Activated CD8-positive, alpha-beta T cell treated with anti-CD3 and anti-CD28 coated beads for 36 hours (primary cell): ENCODE results near the gene MRPL49. TPM values are rescaled to one million over a fixed set of nuclear protein-coding genes. Genes with fewer than 3 reads are reported as not detected.

Source experiments
- ATAC-seq: fragments of 200-7000 bp; cut with Tn5 transposase; one replicate; pipeline ENCODE4 v1.10.0; 2021; ENCODE audit warnings: mild to moderate bottlenecking, moderate library complexity
- CTCF ChIA-PET: fragments of 350-600 bp; sonication (Branson Sonifier 250); formaldehyde crosslinking; loops from one replicate; lab custom pipeline; 2021; ENCODE audit warnings: antibody characterized with exemption; lab: Charles Lee
- POLR2A ChIA-PET: fragments of 350-600 bp; sonication (Branson Sonifier 250); formaldehyde crosslinking; loops from one replicate; lab custom pipeline; 2021; ENCODE audit warnings: antibody characterized with exemption; lab: Charles Lee
- DNase-seq: peaks from one replicate; pipeline ENCODE4 v3.0.0-alpha.2; 2020
- H3K27ac Mint-ChIP-seq: one replicate; pipeline ENCODE4 v1.8.0; 2021; ENCODE audit warnings: mild to moderate bottlenecking, mixed read lengths
- H3K27me3 Mint-ChIP-seq: one replicate; pipeline ENCODE4 v1.8.0; 2021; ENCODE audit warnings: mixed read lengths
- H3K36me3 Mint-ChIP-seq: one replicate; pipeline ENCODE4 v1.8.0; 2021; ENCODE audit warnings: low read depth, mixed read lengths
- H3K4me1 Mint-ChIP-seq: one replicate; pipeline ENCODE4 v1.8.0; 2021; ENCODE audit warnings: low read depth, mixed read lengths
- H3K4me3 Mint-ChIP-seq: one replicate; pipeline ENCODE4 v1.8.0; 2021; ENCODE audit warnings: mild to moderate bottlenecking, moderate library complexity, mixed read lengths
- H3K9me3 Mint-ChIP-seq: one replicate; pipeline ENCODE4 v1.8.0; 2021; ENCODE audit warnings: mixed read lengths
- intact Hi-C: fragments of 100-400 bp; cut with micrococcal nuclease; formaldehyde crosslinking; loops from one replicate; pipeline ENCODE4 v1.10.0; 2022
- total RNA-seq, 2 experiments: library from RNA; stranded (reverse); gene quantifications; one replicate each; pipeline ENCODE4 v1.2.3, GENCODE V29; 2021
- TF ChIP-seq, protein P1 (sequence below): fragments of 200-600 bp; IDR thresholded peaks from one replicate; pipeline ENCODE4 v1.8.0; 2022; ENCODE audit warnings: antibody characterized with exemption, mild to moderate bottlenecking

Gene MRPL49
- total RNA-seq, 2 experiments from 2014 or later, result 48.7 to 53.4 TPM

DNA sequence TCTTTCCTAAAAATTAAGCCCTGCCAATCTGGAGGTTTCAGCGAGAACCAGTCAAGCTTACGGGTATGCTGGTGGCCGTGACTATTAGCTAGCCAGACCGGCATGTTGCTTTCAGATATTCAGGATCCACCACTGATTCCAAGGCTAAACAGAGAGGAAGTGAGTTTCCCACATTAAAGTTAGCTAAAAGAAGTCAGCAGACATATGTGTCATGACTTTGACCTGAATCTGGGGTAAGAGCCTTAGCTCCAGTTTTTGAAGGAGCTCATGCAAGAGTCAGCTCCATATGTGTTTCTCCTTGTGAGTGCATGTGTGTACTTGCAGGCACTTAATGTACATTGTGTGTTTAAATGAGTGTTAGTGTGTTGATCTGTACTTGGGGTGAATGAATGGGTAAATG lies 36.7 kb upstream of the MRPL49 start:
- peak overlapping the region; percentile 98 for H3K27ac Mint-ChIP-seq

DNA sequence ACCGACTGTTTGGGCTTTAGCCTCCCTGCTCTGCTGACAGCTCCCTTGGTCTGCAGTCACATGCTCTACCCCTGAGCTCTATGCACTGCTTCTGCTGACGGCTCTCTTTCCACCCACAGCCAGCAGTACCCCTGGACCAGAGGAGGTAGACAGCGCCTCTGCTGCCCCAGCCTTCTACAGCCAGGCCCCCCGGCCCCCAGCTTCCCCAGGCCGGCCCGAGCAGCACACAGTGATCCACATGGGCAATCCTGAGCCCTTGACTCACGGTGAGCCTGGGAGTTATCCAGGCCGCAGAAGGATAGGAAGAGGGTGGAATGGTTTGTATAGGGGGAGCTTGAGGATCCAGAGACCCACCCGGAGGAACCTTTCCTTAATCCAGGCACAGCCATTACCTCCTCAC lies 35.3 kb upstream of the MRPL49 start:
- Mint-ChIP-seq H3K4me1 (peaks cover 23% of the 10 kb centered on the region), H3K27me3 (no peaks in the 10 kb centered on the region), H3K9me3 (no peaks in the 10 kb centered on the region), H3K4me3 (no peak overlapping the region), H3K36me3 (peaks cover 31% of the 10 kb centered on the region), H3K27ac (no peak overlapping the region)
- TF ChIP-seq, protein P1, sequence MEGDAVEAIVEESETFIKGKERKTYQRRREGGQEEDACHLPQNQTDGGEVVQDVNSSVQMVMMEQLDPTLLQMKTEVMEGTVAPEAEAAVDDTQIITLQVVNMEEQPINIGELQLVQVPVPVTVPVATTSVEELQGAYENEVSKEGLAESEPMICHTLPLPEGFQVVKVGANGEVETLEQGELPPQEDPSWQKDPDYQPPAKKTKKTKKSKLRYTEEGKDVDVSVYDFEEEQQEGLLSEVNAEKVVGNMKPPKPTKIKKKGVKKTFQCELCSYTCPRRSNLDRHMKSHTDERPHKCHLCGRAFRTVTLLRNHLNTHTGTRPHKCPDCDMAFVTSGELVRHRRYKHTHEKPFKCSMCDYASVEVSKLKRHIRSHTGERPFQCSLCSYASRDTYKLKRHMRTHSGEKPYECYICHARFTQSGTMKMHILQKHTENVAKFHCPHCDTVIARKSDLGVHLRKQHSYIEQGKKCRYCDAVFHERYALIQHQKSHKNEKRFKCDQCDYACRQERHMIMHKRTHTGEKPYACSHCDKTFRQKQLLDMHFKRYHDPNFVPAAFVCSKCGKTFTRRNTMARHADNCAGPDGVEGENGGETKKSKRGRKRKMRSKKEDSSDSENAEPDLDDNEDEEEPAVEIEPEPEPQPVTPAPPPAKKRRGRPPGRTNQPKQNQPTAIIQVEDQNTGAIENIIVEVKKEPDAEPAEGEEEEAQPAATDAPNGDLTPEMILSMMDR, result no peak
- ATAC-seq, result no peak
- POLR2A ChIA-PET, result interaction anchor here (1.1 to 20.0 kb wide), 4 partner anchors 9 to 323 kb away, joined by 3 to 294 read pairs (median 15); partner anchors contain the start of genes FAU, MRPL49, TM7SF2 and VPS51
- CTCF ChIA-PET, result no interaction called here
- intact Hi-C loops, result no loop called here
- no peak for DNase-seq

More for the DNA sequence above, 36.7 kb upstream of the MRPL49 start:
- CTCF ChIA-PET, result interaction anchor here (1.6 kb wide), 1 partner anchor 25 kb away, joined by 7 read pairs; no protein-coding TSS in a partner anchor
- POLR2A ChIA-PET, result interaction anchor here (0.9 to 3.5 kb wide), 3 partner anchors 10 to 71 kb away, joined by 3 to 24 read pairs (median 4); partner anchors contain the start of genes ARL2 and VPS51
- DNase-seq (no peak), ATAC-seq (no peak)
- Mint-ChIP-seq H3K36me3 (peaks cover 42% of the 10 kb centered on the region), H3K4me1 (peaks cover 29% of the 10 kb centered on the region), H3K27me3 (no peaks in the 10 kb centered on the region), H3K9me3 (no peaks in the 10 kb centered on the region), H3K4me3 (peak overlapping the region; percentile 99)
- intact Hi-C loops, result no loop called here
- TF ChIP-seq, protein P1, result no peak

DNA sequence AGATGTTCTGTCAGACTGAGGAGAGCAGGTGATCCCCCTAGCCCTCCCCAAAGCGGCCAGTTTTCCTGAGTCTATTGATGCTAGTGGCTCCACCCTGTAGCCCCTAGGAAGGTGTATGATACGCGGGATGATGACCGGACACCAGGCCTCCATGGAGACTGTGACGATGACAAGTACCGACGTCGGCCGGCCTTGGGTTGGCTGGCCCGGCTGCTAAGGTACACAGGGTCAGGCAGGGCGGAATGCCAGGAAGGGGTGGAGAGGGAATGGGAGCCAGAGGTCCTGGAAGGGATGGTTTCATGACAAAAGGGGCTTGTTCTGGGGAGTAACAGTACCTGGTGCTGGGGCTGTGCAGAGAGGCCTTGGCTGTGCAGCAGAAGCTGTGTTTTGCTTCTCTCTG lies 34.9 kb upstream of the MRPL49 start:
- intact Hi-C loops, result no loop called here
- CTCF ChIA-PET, result no interaction called here
- POLR2A ChIA-PET, result interaction anchor here (1.1 to 20.0 kb wide), 4 partner anchors 9 to 323 kb away, joined by 3 to 294 read pairs (median 15); partner anchors contain the start of genes FAU, MRPL49, TM7SF2 and VPS51
- Mint-ChIP-seq H3K4me3 (no peak overlapping the region), H3K36me3 (peaks cover 27% of the 10 kb centered on the region), H3K27ac (no peak overlapping the region), H3K9me3 (no peaks in the 10 kb centered on the region), H3K27me3 (no peaks in the 10 kb centered on the region), H3K4me1 (peaks cover 20% of the 10 kb centered on the region)
- TF ChIP-seq, protein P1, result no peak
- DNase-seq, result no peak
- ATAC-seq, result no peak

DNA sequence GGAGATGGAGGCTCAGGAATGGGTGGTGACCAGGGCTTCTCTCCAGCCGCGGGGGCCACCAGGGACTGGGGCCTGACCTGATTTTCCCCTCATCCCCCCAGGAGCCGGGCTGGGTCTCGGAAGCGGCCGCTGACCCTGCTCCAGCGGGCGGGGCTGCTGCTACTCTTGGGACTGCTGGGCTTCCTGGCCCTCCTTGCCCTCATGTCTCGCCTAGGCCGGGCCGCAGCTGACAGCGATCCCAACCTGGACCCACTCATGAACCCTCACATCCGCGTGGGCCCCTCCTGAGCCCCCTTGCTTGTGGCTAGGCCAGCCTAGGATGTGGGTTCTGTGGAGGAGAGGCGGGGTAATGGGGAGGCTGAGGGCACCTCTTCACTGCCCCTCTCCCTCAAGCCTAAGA lies 34.3 kb upstream of the MRPL49 start:
- ChIA-PET POLR2A (interaction anchor here (0.6 to 20.0 kb wide), 5 partner anchors 8 to 324 kb away, joined by 3 to 294 read pairs (median 6); partner anchors contain the start of genes FAU, MRPL49, TM7SF2 and VPS51), CTCF (no interaction called here)
- Mint-ChIP-seq H3K27me3 (no peaks in the 10 kb centered on the region), H3K4me3 (no peak overlapping the region), H3K36me3 (peaks cover 23% of the 10 kb centered on the region), H3K4me1 (peaks cover 17% of the 10 kb centered on the region), H3K27ac (no peak overlapping the region), H3K9me3 (no peaks in the 10 kb centered on the region)
- DNase-seq, result no peak
- no peak for ATAC-seq
- TF ChIP-seq, protein P1, result no peak
- intact Hi-C loops, result no loop called here

DNA sequence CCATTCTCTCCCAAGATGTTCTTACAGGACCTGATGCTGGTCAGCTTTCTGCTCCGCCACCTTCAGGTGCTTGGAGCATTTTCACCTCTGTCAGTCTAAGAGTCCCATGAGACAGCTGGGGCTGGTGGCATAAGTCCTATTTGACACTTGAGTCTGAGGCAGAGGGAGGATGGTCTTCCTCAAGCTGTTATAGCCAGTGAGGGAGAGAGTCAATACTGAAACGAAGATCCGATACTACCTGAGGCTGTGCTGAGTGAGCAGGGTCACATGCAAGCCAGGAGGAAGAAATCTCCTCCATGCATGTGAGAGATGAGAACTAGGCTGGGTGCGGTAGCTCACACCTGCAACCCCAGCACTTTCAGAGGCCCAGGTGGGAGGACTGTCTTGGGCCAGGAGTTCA lies 32.5 kb upstream of the MRPL49 start:
- peaks cover 11% of the 10 kb centered on the region for H3K36me3 Mint-ChIP-seq
- no peak overlapping the region for H3K4me3 Mint-ChIP-seq
- peaks cover 13% of the 10 kb centered on the region for H3K4me1 Mint-ChIP-seq
- DNase-seq (no peak), ATAC-seq (no peak)
- H3K27ac Mint-ChIP-seq, result no peak overlapping the region
- ChIA-PET CTCF (interaction anchor here (1.3 to 1.8 kb wide), 3 partner anchors 15 to 75 kb away, joined by 3 to 4 read pairs (median 4); partner anchors contain the start of gene ARL2), POLR2A (interaction anchor here (0.9 to 20.0 kb wide), 3 partner anchors 14 to 42 kb away, joined by 3 to 294 read pairs (median 3); partner anchors contain the start of genes FAU, MRPL49, TM7SF2 and ZNHIT2)
- TF ChIP-seq, protein P1, result no peak
- intact Hi-C loops, result no loop called here
- H3K9me3 Mint-ChIP-seq, result no peaks in the 10 kb centered on the region
- H3K27me3 Mint-ChIP-seq, result no peaks in the 10 kb centered on the region
